ENCODE measurements around the gene C16orf54.

C16orf54 gene

DNA sequence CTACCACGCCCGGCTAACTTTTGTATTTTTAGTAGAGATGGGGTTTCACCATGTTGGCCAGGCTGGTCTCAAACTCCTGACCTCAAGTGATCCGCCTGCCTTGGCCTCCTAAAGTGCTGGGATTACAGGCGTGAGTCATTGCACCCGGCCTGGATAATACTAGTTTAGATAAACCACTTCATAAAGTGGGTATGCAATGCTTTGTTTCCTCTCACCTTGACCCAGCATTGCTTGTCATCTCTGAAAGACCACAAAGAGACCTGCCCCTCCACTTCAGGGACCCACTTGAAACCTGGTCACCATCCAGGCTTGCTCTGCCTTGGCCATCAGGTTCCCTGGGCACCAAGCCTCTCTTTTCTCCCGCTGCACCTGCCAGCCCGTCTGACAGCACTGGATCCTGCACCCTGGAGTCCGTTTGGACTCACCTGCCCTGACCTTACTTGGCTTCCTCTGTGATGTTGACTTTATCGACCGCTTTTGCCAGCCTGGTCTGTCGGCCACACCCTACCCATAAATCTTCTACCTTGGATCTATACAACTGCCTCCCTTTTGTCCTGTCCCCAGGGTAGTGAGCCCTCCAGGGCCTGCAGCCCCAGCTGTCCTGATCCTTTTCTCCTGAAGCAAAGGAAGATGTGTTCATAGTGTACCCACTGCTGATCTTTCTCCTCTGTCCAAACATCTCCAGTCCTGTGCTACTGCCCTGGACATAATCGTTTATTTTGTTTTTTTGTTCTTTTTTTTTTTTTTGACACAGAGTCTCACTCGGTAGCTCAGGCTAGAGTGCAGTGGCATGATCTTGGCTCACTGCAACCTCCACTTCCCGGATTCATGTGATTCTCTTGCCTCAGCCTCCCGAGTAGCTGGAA, 19.6 kb upstream of the C16orf54 start:
- TF ChIP-seq FOXM1 (IDR thresholded peaks at IDR 0.05; ENCODE audit: borderline replicate concordance, low read depth), result no peak
- no peak; the same call in 1 of the 2 replicates for TF ChIP-seq EP300 (IDR thresholded peaks at IDR 0.05; ENCODE audit: borderline replicate concordance)
- TF ChIP-seq NFIC (IDR thresholded peaks at IDR 0.05), result peak; percentile 36; the same call in 1 of the 2 replicates
- TF ChIP-seq YY1 (IDR thresholded peaks at IDR 0.05; ENCODE audit: low read depth), result no peak
- TF ChIP-seq CEBPB (IDR thresholded peaks at IDR 0.05), result no peak
- no peak for TF ChIP-seq ZBTB7A (IDR thresholded peaks at IDR 0.05; ENCODE audit: low read depth)
- no peak for TF ChIP-seq CREB1 (IDR thresholded peaks at IDR 0.05; ENCODE audit: low read depth)
- TF ChIP-seq EGR1 (IDR thresholded peaks at IDR 0.05), result no peak
- TF ChIP-seq, protein P1, sequence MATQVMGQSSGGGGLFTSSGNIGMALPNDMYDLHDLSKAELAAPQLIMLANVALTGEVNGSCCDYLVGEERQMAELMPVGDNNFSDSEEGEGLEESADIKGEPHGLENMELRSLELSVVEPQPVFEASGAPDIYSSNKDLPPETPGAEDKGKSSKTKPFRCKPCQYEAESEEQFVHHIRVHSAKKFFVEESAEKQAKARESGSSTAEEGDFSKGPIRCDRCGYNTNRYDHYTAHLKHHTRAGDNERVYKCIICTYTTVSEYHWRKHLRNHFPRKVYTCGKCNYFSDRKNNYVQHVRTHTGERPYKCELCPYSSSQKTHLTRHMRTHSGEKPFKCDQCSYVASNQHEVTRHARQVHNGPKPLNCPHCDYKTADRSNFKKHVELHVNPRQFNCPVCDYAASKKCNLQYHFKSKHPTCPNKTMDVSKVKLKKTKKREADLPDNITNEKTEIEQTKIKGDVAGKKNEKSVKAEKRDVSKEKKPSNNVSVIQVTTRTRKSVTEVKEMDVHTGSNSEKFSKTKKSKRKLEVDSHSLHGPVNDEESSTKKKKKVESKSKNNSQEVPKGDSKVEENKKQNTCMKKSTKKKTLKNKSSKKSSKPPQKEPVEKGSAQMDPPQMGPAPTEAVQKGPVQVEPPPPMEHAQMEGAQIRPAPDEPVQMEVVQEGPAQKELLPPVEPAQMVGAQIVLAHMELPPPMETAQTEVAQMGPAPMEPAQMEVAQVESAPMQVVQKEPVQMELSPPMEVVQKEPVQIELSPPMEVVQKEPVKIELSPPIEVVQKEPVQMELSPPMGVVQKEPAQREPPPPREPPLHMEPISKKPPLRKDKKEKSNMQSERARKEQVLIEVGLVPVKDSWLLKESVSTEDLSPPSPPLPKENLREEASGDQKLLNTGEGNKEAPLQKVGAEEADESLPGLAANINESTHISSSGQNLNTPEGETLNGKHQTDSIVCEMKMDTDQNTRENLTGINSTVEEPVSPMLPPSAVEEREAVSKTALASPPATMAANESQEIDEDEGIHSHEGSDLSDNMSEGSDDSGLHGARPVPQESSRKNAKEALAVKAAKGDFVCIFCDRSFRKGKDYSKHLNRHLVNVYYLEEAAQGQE (IDR thresholded peaks at IDR 0.05; ENCODE audit: low read depth), result no peak
- no peak for TF ChIP-seq TAF1 (IDR thresholded peaks at IDR 0.05; ENCODE audit: low read depth)
- TF ChIP-seq, protein P2, sequence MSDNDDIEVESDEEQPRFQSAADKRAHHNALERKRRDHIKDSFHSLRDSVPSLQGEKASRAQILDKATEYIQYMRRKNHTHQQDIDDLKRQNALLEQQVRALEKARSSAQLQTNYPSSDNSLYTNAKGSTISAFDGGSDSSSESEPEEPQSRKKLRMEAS (IDR thresholded peaks at IDR 0.05), result no peak
- no peak for TF ChIP-seq TEAD4 (IDR thresholded peaks at IDR 0.05)
- TF ChIP-seq, protein P3, sequence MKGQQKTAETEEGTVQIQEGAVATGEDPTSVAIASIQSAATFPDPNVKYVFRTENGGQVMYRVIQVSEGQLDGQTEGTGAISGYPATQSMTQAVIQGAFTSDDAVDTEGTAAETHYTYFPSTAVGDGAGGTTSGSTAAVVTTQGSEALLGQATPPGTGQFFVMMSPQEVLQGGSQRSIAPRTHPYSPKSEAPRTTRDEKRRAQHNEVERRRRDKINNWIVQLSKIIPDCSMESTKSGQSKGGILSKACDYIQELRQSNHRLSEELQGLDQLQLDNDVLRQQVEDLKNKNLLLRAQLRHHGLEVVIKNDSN (IDR thresholded peaks at IDR 0.05), result no peak
- peak; percentile 17; the same call in 1 of the 2 replicates for TF ChIP-seq TCF12 (IDR thresholded peaks at IDR 0.05; ENCODE audit: low read depth)

DNA sequence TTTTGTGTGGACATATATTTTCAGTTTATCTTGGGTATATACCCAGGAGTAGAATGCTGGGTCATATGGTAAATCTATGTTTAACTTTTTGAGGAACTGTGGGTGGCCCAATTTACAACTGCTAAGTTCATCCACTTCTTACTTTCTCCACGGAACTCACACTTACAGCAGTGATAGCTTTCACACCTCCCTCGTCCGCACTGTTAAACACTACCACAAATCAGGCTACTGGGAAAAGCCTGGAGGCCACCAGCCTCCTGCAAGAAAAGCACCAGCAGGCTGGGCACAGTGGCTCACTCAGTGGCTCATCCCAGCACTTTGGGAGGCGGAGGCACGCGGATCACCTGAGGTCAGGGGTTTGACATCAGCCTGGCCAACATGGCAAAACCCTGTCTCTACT, 17.5 kb upstream of the C16orf54 start:
- TF ChIP-seq, protein P2 (IDR thresholded peaks at IDR 0.05), result no peak
- TF ChIP-seq EGR1 (IDR thresholded peaks at IDR 0.05) (no peak), TEAD4 (IDR thresholded peaks at IDR 0.05) (no peak), CREB1 (IDR thresholded peaks at IDR 0.05; ENCODE audit: low read depth) (no peak)

DNA sequence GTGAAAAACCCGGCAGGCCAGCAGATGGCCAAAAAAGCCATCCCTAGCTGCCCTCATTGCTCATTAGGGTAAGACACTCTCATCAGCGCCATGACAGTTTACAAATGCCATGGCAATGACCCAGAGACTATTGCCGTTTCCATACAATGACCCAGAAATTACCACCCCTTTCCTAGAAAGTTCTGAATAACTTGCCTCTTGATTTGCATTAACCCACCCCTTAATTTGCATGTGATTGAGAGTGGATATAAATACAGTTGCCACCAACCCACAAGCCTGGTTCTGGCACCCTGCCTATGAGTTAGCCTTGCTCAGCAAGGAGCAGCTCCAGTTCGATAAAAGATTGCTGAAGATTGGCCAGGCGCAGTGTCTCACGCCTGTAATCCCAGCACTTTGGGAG, 16.1 kb upstream of the C16orf54 start:
- TF ChIP-seq YY1 (IDR thresholded peaks at IDR 0.05; ENCODE audit: low read depth) (0 out of 2 replicates have a peak, but pooled peaks have one; percentile 35), TCF12 (IDR thresholded peaks at IDR 0.05; ENCODE audit: low read depth) (no peak)

DNA sequence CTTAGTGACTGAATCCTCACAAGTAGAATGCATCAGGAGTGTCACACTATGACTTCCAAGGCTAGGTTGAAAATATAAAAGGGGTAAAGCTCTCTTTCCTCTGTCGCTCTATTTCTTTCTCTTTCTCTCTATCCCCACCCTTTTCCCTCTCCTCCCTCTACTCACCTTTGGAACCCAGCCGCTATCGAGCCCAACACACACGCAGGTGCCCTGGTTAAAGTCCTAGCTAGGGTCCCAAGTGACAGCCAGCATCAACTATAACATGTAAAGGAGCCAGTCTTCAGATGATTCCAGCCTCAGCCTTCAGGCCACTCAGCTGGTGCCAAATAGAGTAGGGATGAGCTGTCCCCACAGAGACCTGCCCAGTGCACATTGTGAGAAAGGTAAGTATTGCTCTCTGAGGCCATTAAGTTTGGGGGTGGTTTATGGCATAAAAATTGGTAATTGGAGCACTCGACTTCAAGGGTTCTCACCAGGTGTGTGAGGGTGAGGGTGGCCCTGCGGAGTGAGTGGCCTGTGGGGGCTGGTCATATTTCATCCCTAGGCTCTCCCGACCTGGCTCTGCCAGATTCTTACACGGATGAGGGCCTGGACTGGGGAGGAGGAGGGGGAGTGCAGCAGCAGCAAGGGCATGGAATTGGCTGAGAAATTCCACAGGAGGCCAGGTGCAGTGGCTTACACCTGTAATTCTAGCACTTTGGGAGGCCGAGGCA, 14.9 kb upstream of the C16orf54 start:
- TF ChIP-seq TEAD4 (IDR thresholded peaks at IDR 0.05) (peak; percentile 48; the same call in 1 of the 2 replicates), ZBTB7A (IDR thresholded peaks at IDR 0.05; ENCODE audit: low read depth) (no peak), NFIC (IDR thresholded peaks at IDR 0.05) (peak; percentile 31; the same call in 1 of the 2 replicates), EP300 (IDR thresholded peaks at IDR 0.05; ENCODE audit: borderline replicate concordance) (peak; percentile 65; the same call in 1 of the 2 replicates), EGR1 (IDR thresholded peaks at IDR 0.05) (no peak), YY1 (IDR thresholded peaks at IDR 0.05; ENCODE audit: low read depth) (no peak), TCF12 (IDR thresholded peaks at IDR 0.05; ENCODE audit: low read depth) (peak; percentile 79), FOXM1 (IDR thresholded peaks at IDR 0.05; ENCODE audit: borderline replicate concordance, low read depth) (no peak), CEBPB (IDR thresholded peaks at IDR 0.05) (no peak)
- TF ChIP-seq, protein P1 (IDR thresholded peaks at IDR 0.05; ENCODE audit: low read depth), result no peak

DNA sequence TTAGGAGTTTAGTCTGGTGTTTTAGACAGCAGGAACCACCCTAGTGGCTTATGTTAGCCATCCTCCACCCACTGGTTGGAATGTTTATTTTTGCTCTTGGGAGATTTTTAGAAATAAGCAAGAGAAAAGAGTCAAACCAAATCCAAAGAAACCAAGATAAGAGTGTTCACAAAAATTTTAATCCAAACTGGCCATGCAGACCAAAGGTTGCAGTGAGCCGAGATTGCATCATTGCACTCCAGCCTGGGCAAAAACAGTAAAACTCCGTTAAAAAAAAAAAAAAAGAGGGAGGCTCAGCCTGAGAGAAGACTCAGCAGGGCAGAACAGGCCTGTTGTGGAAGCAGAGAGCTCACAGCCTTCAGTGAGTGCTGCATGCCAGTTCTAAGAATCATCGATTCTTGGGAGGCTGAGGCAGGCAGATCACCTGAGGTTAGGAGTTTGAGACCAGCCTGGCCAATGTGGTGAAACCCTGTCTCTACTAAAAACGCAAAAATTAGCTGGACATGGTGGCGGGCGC, 12.2 kb upstream of the C16orf54 start:
- TF ChIP-seq TEAD4 (IDR thresholded peaks at IDR 0.05) (no peak), EGR1 (IDR thresholded peaks at IDR 0.05) (no peak), TCF12 (IDR thresholded peaks at IDR 0.05; ENCODE audit: low read depth) (no peak), CEBPB (IDR thresholded peaks at IDR 0.05) (peak; percentile 76), TAF1 (IDR thresholded peaks at IDR 0.05; ENCODE audit: low read depth) (no peak)

DNA sequence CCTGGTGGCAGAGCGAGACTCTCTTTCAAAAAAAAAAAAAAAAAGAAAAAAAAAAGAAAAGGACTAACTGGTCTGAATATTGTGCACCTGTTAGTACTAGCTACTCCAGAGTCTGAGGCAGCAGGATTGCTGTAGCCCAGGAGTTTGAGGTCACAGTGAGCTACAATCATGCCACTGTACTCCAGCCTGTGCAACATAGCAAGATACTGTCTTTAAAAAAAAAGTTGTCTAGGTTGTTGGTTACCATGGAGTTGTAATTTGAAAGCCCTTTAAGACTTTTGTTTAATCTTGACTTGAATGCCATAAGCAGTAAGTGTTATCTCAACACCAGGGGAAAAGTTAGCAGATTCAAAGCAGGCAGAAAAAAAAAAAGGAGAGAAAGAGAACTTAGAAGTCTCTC, 10.9 kb upstream of the C16orf54 start:
- no peak for TF ChIP-seq CREB1 (IDR thresholded peaks at IDR 0.05; ENCODE audit: low read depth)
- TF ChIP-seq, protein P2 (IDR thresholded peaks at IDR 0.05), result no peak
- no peak for TF ChIP-seq EP300 (IDR thresholded peaks at IDR 0.05; ENCODE audit: borderline replicate concordance)
- TF ChIP-seq ZBTB7A (IDR thresholded peaks at IDR 0.05; ENCODE audit: low read depth), result no peak
- TF ChIP-seq FOXM1 (IDR thresholded peaks at IDR 0.05; ENCODE audit: borderline replicate concordance, low read depth), result no peak
- TF ChIP-seq YY1 (IDR thresholded peaks at IDR 0.05; ENCODE audit: low read depth), result no peak
- TF ChIP-seq, protein P1 (IDR thresholded peaks at IDR 0.05; ENCODE audit: low read depth), result no peak
- TF ChIP-seq NFIC (IDR thresholded peaks at IDR 0.05), result no peak
- no peak for TF ChIP-seq RAD21 (IDR thresholded peaks at IDR 0.05; ENCODE audit: low read depth)
- TF ChIP-seq CEBPB (IDR thresholded peaks at IDR 0.05), result no peak
- no peak for TF ChIP-seq TEAD4 (IDR thresholded peaks at IDR 0.05)
- TF ChIP-seq TAF1 (IDR thresholded peaks at IDR 0.05; ENCODE audit: low read depth), result no peak
- TF ChIP-seq, protein P3 (IDR thresholded peaks at IDR 0.05), result no peak
- TF ChIP-seq TCF12 (IDR thresholded peaks at IDR 0.05; ENCODE audit: low read depth), result no peak
- TF ChIP-seq EGR1 (IDR thresholded peaks at IDR 0.05), result no peak

Data from Ishikawa (cell line).